K562 (cell line): ENCODE results near the gene MPDU1. TPM values are rescaled to one million over a fixed set of nuclear protein-coding genes. Genes with fewer than 3 reads are reported as not detected.
A peak's percentile ranks its signal among the peaks of the same experiment; 100 is the strongest.

Source experiments
- ATAC-seq: fragments of 200-7000 bp; cut with Tn5 transposase; 3 replicates; pipeline ENCODE4 v1.9.1; 2020; ENCODE audit warnings: moderate library complexity
- BruUV-seq: library from RNA; stranded (reverse); fragments of 400-500 nt; replicated peaks from 2 replicates; lab custom pipeline; 2021; lab: Mats Ljungman, UMichigan
- CTCF ChIA-PET: fragments of 300-600 bp; formaldehyde crosslinking; extraction: SDS; loops from one replicate; lab custom pipeline; 2021; ENCODE audit warnings: low intra/inter-chr PET ratio; lab: Yijun Ruan, JAX
- POLR2A ChIA-PET: fragments of 300-600, 350-650 bp; sonication (Branson Sonifier 250); formaldehyde crosslinking; extraction: SDS; loops from one replicate; lab custom pipeline; 2021; ENCODE audit warnings: antibody characterized with exemption, inconsistent platforms; lab: Yijun Ruan, JAX
- DNase-seq, 4 experiments: peaks; one replicate each; pipeline versions ENCODE4 v3.0.0 to v3.0.0-alpha.2; 2011 to 2018; ENCODE audit warnings: low spot score in 3 of 4, mixed read lengths in 3 of 4; ENCODE audit errors: extremely low read depth in 1 of 4
- FAIRE-seq: peaks from 2 replicates; lab custom pipeline; 2011; peaks lifted over from hg19 to GRCh38; lab: Jason Lieb, UNC
- H2AFZ ChIP-seq: 2 replicates; pipeline ENCODE4 v1.6.0; 2011; ENCODE audit warnings: low read depth, low read length, control low read depth, inconsistent platforms
- H3K27ac ChIP-seq: fragments of 200-600 bp; 3 replicates; pipeline ENCODE4 v1.8.0; 2011; ENCODE audit warnings: low read depth, mild to moderate bottlenecking, control low read depth, inconsistent platforms, low read length, moderate library complexity, mixed read lengths; ENCODE audit errors: extremely low read depth
- H3K27me3 ChIP-seq, 2 experiments: fragments of 300-600 bp in 1 of 2; 2 replicates in 1 of 2; 3 replicates in 1 of 2; pipeline versions ENCODE4 v1.6.0 to v1.8.0; 2011; ENCODE audit warnings: inconsistent platforms in 2 of 2, low read length in 2 of 2, mild to moderate bottlenecking in 1 of 2, mixed read lengths in 1 of 2, moderate library complexity in 1 of 2; ENCODE audit not compliant: control insufficient read depth in 2 of 2, insufficient read depth in 2 of 2
- H3K36me3 ChIP-seq: fragments of 300-600 bp; 3 replicates; pipeline ENCODE4 v1.8.0; 2011; ENCODE audit warnings: mild to moderate bottlenecking, low read length, inconsistent platforms; ENCODE audit not compliant: control insufficient read depth, insufficient read depth
- H3K4me1 ChIP-seq, 2 experiments: fragments of 200-600 bp in 1 of 2; replicated peaks in 1 of 2; 2 replicates in 1 of 2; 3 replicates in 1 of 2; pipeline versions ENCODE4 v1.5.1 to v1.8.0; 2011; ENCODE audit warnings: inconsistent platforms in 2 of 2, low read length in 2 of 2, mild to moderate bottlenecking in 1 of 2, mixed read lengths in 1 of 2, moderate library complexity in 1 of 2; ENCODE audit not compliant: control insufficient read depth in 2 of 2, insufficient read depth in 2 of 2
- H3K4me2 ChIP-seq: 2 replicates; pipeline ENCODE4 v1.6.1; 2011; ENCODE audit warnings: low read length, control low read depth, inconsistent platforms, mixed read lengths; ENCODE audit not compliant: insufficient read depth
- H3K4me3 ChIP-seq: fragments of 200-600 bp; sonication (generic), shearing (Covaris generic); 2 replicates; pipeline ENCODE4 v1.5.1; 2016; ENCODE audit warnings: control low read depth, inconsistent platforms
- H3K79me2 ChIP-seq: fragments of 200-600 bp; 3 replicates; pipeline ENCODE4 v1.8.0; 2011; ENCODE audit warnings: low read length, inconsistent platforms; ENCODE audit not compliant: control insufficient read depth, insufficient read depth
- H3K9ac ChIP-seq, 2 experiments: 2 replicates each; pipeline versions ENCODE4 v1.6.0 to v1.6.1; 2011; ENCODE audit warnings: low read depth in 2 of 2, low read length in 2 of 2, control low read depth in 1 of 2, inconsistent platforms in 1 of 2, mild to moderate bottlenecking in 1 of 2, mixed read lengths in 1 of 2; ENCODE audit not compliant: insufficient read depth in 1 of 2
- H3K9me1 ChIP-seq: one replicate; pipeline ENCODE4 v1.6.0; 2011; ENCODE audit warnings: inconsistent platforms, mild to moderate bottlenecking, low read length, moderate library complexity; ENCODE audit not compliant: control insufficient read depth, insufficient read depth
- H3K9me3 ChIP-seq: replicated peaks from 2 replicates; pipeline ENCODE4 v1.5.1; 2011; ENCODE audit warnings: low read depth, low read length, inconsistent platforms; ENCODE audit not compliant: control insufficient read depth, insufficient read depth
- H4K20me1 ChIP-seq: replicated peaks from 2 replicates; pipeline ENCODE4 v1.6.1; 2011; ENCODE audit warnings: low read length, inconsistent platforms, mixed read lengths; ENCODE audit not compliant: control insufficient read depth, insufficient read depth
- CBFA2T2 ChIP-seq: fragments of 450-650 bp; conservative IDR thresholded peaks from 2 replicates; pipeline ENCODE4 v1.6.1; 2017; ENCODE audit warnings: mild to moderate bottlenecking
- CHD2 ChIP-seq: IDR thresholded peaks from 2 replicates; pipeline ENCODE4 v1.6.1; 2011; ENCODE audit warnings: low read depth, low read length
- ELF4 ChIP-seq: fragments of 450-650 bp; formaldehyde crosslinking; IDR thresholded peaks from 2 replicates; pipeline ENCODE4 v1.4.0; 2022; ENCODE audit warnings: missing genetic modification characterization
- KLF1 ChIP-seq: fragments of 450-650 bp; IDR thresholded peaks from 2 replicates; pipeline ENCODE4 v1.6.1; 2016; ENCODE audit warnings: missing genetic modification characterization, missing compliant biosample characterization
- OTX1 ChIP-seq: fragments of 450-650 bp; formaldehyde crosslinking; IDR thresholded peaks from 2 replicates; pipeline ENCODE4 v1.4.0; 2022; ENCODE audit warnings: mild to moderate bottlenecking
- POLR2G ChIP-seq: fragments of 200-400 bp; formaldehyde crosslinking; IDR thresholded peaks from 2 replicates; pipeline ENCODE4 v1.6.1; 2017; ENCODE audit warnings: low read depth, mild to moderate bottlenecking, antibody characterized with exemption, low read length, moderate library complexity
- TAF7 ChIP-seq: fragments of 450-650 bp; IDR thresholded peaks from 2 replicates; pipeline ENCODE4 v1.6.1; 2016; ENCODE audit warnings: missing genetic modification characterization, missing compliant biosample characterization
- TOE1 ChIP-seq, 2 experiments: fragments of 450-650 bp in 1 of 2; sonication (generic) in 1 of 2; formaldehyde crosslinking in 1 of 2; IDR thresholded peaks; 2 replicates each; pipeline versions ENCODE4 v1.7.1 to v1.8.0; 2016 to 2022; ENCODE audit warnings: borderline replicate concordance in 2 of 2, mild to moderate bottlenecking in 2 of 2, antibody characterized with exemption in 1 of 2, inconsistent platforms in 1 of 2, low read depth in 1 of 2, missing genetic modification reagents in 1 of 2, moderate library complexity in 1 of 2
- ZNF133 ChIP-seq: fragments of 250-450 bp; sonication (Bioruptor Pico); IDR thresholded peaks from 2 replicates; pipeline ENCODE4 v1.4.0; 2020; ENCODE audit warnings: mild to moderate bottlenecking
- ZNF184 ChIP-seq: sonication (generic); formaldehyde crosslinking; IDR thresholded peaks from 2 replicates; pipeline ENCODE4 v1.5.0; 2020; ENCODE audit warnings: missing genetic modification reagents
- WGBS: fragments of 100-300 bp; shearing (Covaris generic); methylation state at CpG from one replicate; pipeline ENCODE4 v1.1.6; 2016; ENCODE audit warnings: low coverage, mixed read lengths; ENCODE audit not compliant: insufficient coverage; ENCODE audit errors: missing lambda C conversion rate; 5-methylcytosine and 5-hydroxymethylcytosine counted together
- in situ Hi-C: fragments of 300-500 bp; cut with MboI; formaldehyde crosslinking; loops from 4 replicates; pipeline ENCODE4 v1.15.0; 2018; ENCODE audit warnings: inconsistent platforms, mixed read lengths
- intact Hi-C: fragments of 100-400 bp; cut with micrococcal nuclease; formaldehyde crosslinking; loops from 2 replicates; pipeline ENCODE4 v1.14.2; 2022
- polyA plus RNA-seq, 8 experiments: library from polyadenylated mRNA; depleted of rRNA in 4 of 8; stranded (reverse) in 5 of 8; unstranded in 3 of 8; fragments of >200 nt; fragmentation: Nextera tagmentation in 2 of 8; fragmentation: Illumina TruSeq in 1 of 8; extraction: Ambion mirVana in 2 of 8; extraction: Trizol in 1 of 8; gene quantifications; 2 replicates each; pipeline versions ENCODE4 v1.2.1 to v1.2.3, GENCODE V29; 2011 to 2014; ENCODE audit warnings: inconsistent platforms in 1 of 8, missing spikeins in 1 of 8
- total RNA-seq, 7 experiments: library from RNA; depleted of rRNA in 6 of 7; stranded (reverse); fragments of >200 nt in 6 of 7; fragmentation: Illumina TruSeq in 2 of 7; extraction: Trizol in 2 of 7; gene quantifications; 2 replicates each; pipeline versions ENCODE4 v1.2.1 to v1.2.3, GENCODE V29; 2011 to 2021; ENCODE audit warnings: low replicate concordance in 1 of 7
- TF ChIP-seq, protein P1 (sequence below): fragments of 450-650 bp; IDR thresholded peaks from 2 replicates; pipeline ENCODE4 v1.6.1; 2016
- TF ChIP-seq, protein P2 (sequence below), 2 experiments: fragments of 450-650 bp; IDR thresholded peaks; 2 replicates each; pipeline ENCODE4 v1.6.1; 2016

MPDU1 gene
- total and polyA plus RNA-seq, 9 of the 15 experiments (the other 6 are each of a cell fraction or from before 2014, with no cell fraction given), result 4.9 to 179 (median 77.1) TPM

DNA sequence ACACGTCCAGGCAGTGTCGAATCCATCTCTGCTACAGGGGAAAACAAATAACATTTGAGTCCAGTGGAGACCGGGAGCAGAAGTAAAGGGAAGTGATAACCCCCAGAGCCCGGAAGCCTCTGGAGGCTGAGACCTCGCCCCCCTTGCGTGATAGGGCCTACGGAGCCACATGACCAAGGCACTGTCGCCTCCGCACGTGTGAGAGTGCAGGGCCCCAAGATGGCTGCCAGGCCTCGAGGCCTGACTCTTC lies 11.4 kb upstream of the MPDU1 start (continued):
- TF ChIP-seq KLF1 (tag) (peak; percentile 52; the same call in 1 of the 2 replicates), TAF7 (peak; percentile 43; the same call in 1 of the 2 replicates), CBFA2T2 (peak; percentile 54)

DNA sequence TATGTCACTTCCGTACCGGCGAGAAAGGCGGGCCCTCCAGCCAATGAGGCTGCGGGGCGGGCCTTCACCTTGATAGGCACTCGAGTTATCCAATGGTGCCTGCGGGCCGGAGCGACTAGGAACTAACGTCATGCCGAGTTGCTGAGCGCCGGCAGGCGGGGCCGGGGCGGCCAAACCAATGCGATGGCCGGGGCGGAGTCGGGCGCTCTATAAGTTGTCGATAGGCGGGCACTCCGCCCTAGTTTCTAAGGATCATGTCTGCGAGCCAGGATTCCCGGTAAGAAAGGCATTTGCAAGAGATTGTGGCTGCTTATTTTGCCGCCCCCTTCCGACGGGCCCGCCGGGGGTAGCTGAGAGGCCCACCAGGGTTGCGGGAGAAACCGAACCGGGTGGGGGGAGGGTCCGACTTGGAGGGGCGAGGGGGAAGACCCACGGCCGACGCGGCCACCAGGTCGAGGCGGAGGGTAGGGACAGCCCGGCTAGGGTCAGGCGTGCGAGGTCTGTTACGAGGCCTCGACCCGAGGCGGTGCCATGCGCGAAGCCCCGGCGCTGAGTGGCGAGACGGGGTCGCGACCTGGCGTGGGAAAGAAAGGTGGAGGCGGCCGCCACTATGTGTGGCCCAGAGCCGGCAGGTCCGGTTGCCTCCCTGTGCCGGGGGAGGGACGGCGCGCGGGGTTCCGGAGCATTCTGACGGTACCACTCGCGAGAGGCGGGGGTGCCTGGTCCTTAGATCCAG lies 10.9 kb upstream of the MPDU1 start:
- H3K27me3 ChIP-seq, result no peaks in the 10 kb centered on the region
- peak overlapping the region; percentile 99 for H3K4me3 ChIP-seq
- H3K4me1 ChIP-seq, result peaks cover 8 to 23% of the 10 kb centered on the region in 2 experiments; a peak in 4 of 5 replicates
- H3K9me3 ChIP-seq, result no peaks in the 10 kb centered on the region
- H3K9ac ChIP-seq, result peak overlapping the region; percentile 97 to 100
- peak overlapping the region; percentile 83 for H3K4me2 ChIP-seq
- H3K36me3 ChIP-seq, result peaks cover 80% of the 10 kb centered on the region
- POLR2A ChIA-PET, result interaction anchor here (0.6 to 6.7 kb wide), 8 partner anchors 8 to 1169 kb away, joined by 3 to 46 read pairs (median 6); partner anchors contain the start of gene MPDU1
- peak; percentile 89 to 98 (median 93) for DNase-seq
- BruUV-seq, result TSS peak; percentile 45
- intact Hi-C loops (no loop called here), in situ Hi-C loops (loop anchor here (25.0 kb wide), 1 partner anchor 535 kb away; the partner anchor contains the start of genes SLC16A11 and SLC16A13)
- H2AFZ ChIP-seq, result no peak overlapping the region
- CTCF ChIA-PET, result no interaction called here
- WGBS, result under 1% methylated on average over 18 of the region's 73 CpGs
- H3K79me2 ChIP-seq, result peaks cover 57% of the 10 kb centered on the region
- H3K9me1 ChIP-seq, result peaks cover 9% of the 10 kb centered on the region
- H4K20me1 ChIP-seq, result peaks cover 36% of the 10 kb centered on the region
- ATAC-seq, result peak; percentile 94
- H3K27ac ChIP-seq, result peak overlapping the region; percentile 98
- FAIRE-seq, result peak; percentile 96
- TF ChIP-seq ELF4 (0 out of 2 replicates have a peak, but pooled peaks have one; percentile 70), TOE1 (IDR thresholded peaks at IDR 0.05; ENCODE audit: borderline replicate concordance) (0 out of 2 replicates have a peak, but pooled peaks have one; percentile 14), TOE1 (CRISPR knock-in tag; IDR thresholded peaks at IDR 0.05; ENCODE audit: borderline replicate concordance, low read depth) (no peak), OTX1 (CRISPR knock-in tag) (no peak), POLR2G (peak; percentile 96), ZNF133 (CRISPR knock-in tag) (no peak), ZNF184 (CRISPR knock-in tag) (no peak), CHD2 (peak; percentile 88)
- TF ChIP-seq, protein P1, sequence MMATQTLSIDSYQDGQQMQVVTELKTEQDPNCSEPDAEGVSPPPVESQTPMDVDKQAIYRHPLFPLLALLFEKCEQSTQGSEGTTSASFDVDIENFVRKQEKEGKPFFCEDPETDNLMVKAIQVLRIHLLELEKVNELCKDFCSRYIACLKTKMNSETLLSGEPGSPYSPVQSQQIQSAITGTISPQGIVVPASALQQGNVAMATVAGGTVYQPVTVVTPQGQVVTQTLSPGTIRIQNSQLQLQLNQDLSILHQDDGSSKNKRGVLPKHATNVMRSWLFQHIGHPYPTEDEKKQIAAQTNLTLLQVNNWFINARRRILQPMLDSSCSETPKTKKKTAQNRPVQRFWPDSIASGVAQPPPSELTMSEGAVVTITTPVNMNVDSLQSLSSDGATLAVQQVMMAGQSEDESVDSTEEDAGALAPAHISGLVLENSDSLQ, result peak; percentile 100
- TF ChIP-seq, protein P2, sequence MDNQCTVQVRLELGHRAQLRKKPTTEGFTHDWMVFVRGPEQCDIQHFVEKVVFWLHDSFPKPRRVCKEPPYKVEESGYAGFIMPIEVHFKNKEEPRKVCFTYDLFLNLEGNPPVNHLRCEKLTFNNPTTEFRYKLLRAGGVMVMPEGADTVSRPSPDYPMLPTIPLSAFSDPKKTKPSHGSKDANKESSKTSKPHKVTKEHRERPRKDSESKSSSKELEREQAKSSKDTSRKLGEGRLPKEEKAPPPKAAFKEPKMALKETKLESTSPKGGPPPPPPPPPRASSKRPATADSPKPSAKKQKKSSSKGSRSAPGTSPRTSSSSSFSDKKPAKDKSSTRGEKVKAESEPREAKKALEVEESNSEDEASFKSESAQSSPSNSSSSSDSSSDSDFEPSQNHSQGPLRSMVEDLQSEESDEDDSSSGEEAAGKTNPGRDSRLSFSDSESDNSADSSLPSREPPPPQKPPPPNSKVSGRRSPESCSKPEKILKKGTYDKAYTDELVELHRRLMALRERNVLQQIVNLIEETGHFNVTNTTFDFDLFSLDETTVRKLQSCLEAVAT (IDR thresholded peaks at IDR 0.05), result peak in 1 of 2 experiments; percentile 64; a peak in 1 of 4 replicates
